ENCODE measurements around the gene LRP2.
"Not testable (repeated sequence)": the region's sequence is repeated elsewhere in the genome, so short reads cannot be mapped to it uniquely, and the experiment has no call there.

The LRP2 gene

DNA sequence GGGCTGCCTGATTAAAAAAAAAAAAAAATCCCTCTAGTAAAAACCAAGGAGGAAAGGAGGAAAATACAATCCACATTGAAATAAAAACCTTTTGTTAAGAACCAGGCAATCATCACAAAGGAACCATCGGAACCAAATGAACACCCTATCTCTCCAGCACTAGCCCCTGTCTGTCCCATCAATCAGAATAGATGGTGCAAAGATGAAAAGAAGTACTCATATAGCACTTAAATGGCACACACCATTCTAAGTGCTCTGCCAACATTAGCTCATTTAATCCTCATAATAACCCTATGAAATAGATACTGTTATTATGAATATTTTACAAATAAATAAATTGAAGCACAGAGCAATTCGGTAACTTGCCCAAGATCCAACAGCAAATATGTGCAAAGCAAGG, 38.5 kb downstream of the LRP2 start:
- Histone ChIP-seq H3K36me3 (ENCODE audit: control insufficient read depth, insufficient read depth, low read length) (no peaks in the 10 kb centered on the region), H2AFZ (no peak overlapping the region), H3K27me3 (ENCODE audit: control insufficient read depth, insufficient read depth, low read length) (no peaks in the 10 kb centered on the region), H3K27ac (no peak overlapping the region), H3K9me3 (ENCODE audit: control insufficient read depth, low read length) (no peaks in the 10 kb centered on the region), H3K4me2 (ENCODE audit: low read length) (no peak overlapping the region), H3K4me3 (ENCODE audit: low read depth, low read length) (no peak overlapping the region), H3K4me1 (no peaks in the 10 kb centered on the region), H3K9ac (no peak overlapping the region), H3K79me2 (no peaks in the 10 kb centered on the region)
- no peak for TF ChIP-seq CTCF (IDR thresholded peaks at IDR 0.05)

DNA sequence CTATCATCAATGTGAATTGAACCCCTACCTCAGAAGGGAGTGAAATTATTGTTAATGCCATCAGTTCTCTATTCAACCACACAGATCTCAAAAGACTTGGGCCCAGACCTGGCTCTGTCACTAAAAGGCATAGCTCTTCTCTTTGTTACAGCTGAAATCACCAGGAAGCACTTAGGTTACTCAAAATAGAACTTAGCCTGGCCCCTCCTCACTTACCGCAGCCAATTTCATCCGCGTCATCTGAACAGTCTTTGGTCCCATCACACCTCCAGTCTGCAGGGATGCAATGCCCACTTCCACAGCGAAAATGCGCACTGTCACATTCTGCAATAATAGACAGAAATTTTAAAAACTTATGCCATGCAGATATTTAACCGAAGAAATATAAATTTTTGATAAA, 41.8 kb downstream of the LRP2 start:
- H3K4me3 ChIP-seq (ENCODE audit: low read depth, low read length), result no peak overlapping the region
- no peak overlapping the region for H3K4me2 ChIP-seq (ENCODE audit: low read length)
- H2AFZ ChIP-seq, result no peak overlapping the region
- TF ChIP-seq CTCF (IDR thresholded peaks at IDR 0.05), result no peak
- H3K27me3 ChIP-seq (ENCODE audit: control insufficient read depth, insufficient read depth, low read length), result no peaks in the 10 kb centered on the region
- H3K9me3 ChIP-seq (ENCODE audit: control insufficient read depth, low read length), result no peaks in the 10 kb centered on the region
- no peak overlapping the region for H3K9ac ChIP-seq
- H3K79me2 ChIP-seq, result no peaks in the 10 kb centered on the region
- no peaks in the 10 kb centered on the region for H3K36me3 ChIP-seq (ENCODE audit: control insufficient read depth, insufficient read depth, low read length)
- H3K4me1 ChIP-seq, result no peaks in the 10 kb centered on the region
- H3K27ac ChIP-seq, result no peak overlapping the region

- no peak overlapping the region for H2AFZ ChIP-seq
- no peaks in the 10 kb centered on the region for H3K9me3 ChIP-seq (ENCODE audit: control insufficient read depth, low read length)
- H3K4me2 ChIP-seq (ENCODE audit: low read length), result no peak overlapping the region
- H3K27ac ChIP-seq, result no peak overlapping the region
- H3K4me1 ChIP-seq, result no peaks in the 10 kb centered on the region
- H3K4me3 ChIP-seq (ENCODE audit: low read depth, low read length), result no peak overlapping the region
- no peaks in the 10 kb centered on the region for H3K36me3 ChIP-seq (ENCODE audit: control insufficient read depth, insufficient read depth, low read length)
- no peaks in the 10 kb centered on the region for H3K27me3 ChIP-seq (ENCODE audit: control insufficient read depth, insufficient read depth, low read length)
- no peak for TF ChIP-seq CTCF (IDR thresholded peaks at IDR 0.05)
- no peak overlapping the region for H3K9ac ChIP-seq
- no peaks in the 10 kb centered on the region for H3K79me2 ChIP-seq
These were observed 47.0 kb downstream of the LRP2 start for GRCh38 chr2:169315357-169315756.

DNA sequence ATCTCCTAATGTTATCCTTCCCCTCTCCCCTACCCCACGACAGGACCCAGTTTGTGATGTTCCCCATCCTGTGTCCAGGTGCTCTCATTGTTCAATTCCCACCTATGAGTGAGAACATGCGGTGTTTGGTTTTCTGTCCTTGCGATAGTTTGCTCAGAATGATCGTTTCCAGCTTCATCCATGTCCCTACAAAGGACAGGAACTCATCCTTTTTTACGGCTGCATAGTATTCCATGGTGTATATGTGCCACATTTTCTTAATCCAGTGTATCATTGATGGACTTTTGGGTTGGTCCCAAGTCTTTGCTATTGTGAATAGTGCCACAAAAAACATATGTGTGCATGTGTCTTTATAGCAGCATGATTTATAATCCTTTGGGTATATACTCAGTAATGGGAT, 54.0 kb downstream of the LRP2 start:
- H3K9ac ChIP-seq; H3K4me2 ChIP-seq (ENCODE audit: low read length); H3K79me2 ChIP-seq; H3K4me1 ChIP-seq; H3K27ac ChIP-seq; H2AFZ ChIP-seq; H3K36me3 ChIP-seq (ENCODE audit: control insufficient read depth, insufficient read depth, low read length); H3K4me3 ChIP-seq (ENCODE audit: low read depth, low read length); H3K9me3 ChIP-seq (ENCODE audit: control insufficient read depth, low read length); H3K27me3 ChIP-seq (ENCODE audit: control insufficient read depth, insufficient read depth, low read length): not testable (repeated sequence)

DNA sequence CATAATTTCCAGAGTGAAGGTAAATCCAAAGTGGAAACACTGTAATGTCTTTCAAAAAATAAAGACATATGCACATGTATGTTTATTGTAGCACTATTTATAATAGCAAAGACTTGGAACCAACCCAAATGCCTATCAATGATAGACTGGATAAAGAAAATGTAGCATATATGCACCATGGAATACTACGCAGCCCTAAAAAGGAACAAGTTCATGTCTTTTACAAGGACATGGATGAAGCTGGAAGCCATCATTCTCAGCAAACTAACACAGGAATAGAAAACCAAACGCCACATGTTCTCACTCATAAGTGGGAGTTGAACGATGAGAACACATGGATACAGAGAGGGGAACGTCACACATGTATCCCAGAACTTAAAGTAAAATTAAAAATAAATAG, 57.6 kb downstream of the LRP2 start:
- H3K9me3 ChIP-seq (ENCODE audit: control insufficient read depth, low read length); H2AFZ ChIP-seq; H3K4me2 ChIP-seq (ENCODE audit: low read length); H3K36me3 ChIP-seq (ENCODE audit: control insufficient read depth, insufficient read depth, low read length); H3K27ac ChIP-seq; H3K4me1 ChIP-seq; H3K4me3 ChIP-seq (ENCODE audit: low read depth, low read length); H3K9ac ChIP-seq; H3K27me3 ChIP-seq (ENCODE audit: control insufficient read depth, insufficient read depth, low read length); H3K79me2 ChIP-seq: not testable (repeated sequence)

- no peak overlapping the region for H3K4me3 ChIP-seq (ENCODE audit: low read depth, low read length)
- no peak overlapping the region for H3K9ac ChIP-seq
- no peak overlapping the region for H2AFZ ChIP-seq
- H3K36me3 ChIP-seq (ENCODE audit: control insufficient read depth, insufficient read depth, low read length), result no peaks in the 10 kb centered on the region
- H3K27ac ChIP-seq, result no peak overlapping the region
- no peaks in the 10 kb centered on the region for H3K79me2 ChIP-seq
- peaks cover 2% of the 10 kb centered on the region for H3K4me1 ChIP-seq
- H3K4me2 ChIP-seq (ENCODE audit: low read length), result no peak overlapping the region
- no peak for TF ChIP-seq CTCF (IDR thresholded peaks at IDR 0.05)
- H3K9me3 ChIP-seq (ENCODE audit: control insufficient read depth, low read length), result no peaks in the 10 kb centered on the region
- no peaks in the 10 kb centered on the region for H3K27me3 ChIP-seq (ENCODE audit: control insufficient read depth, insufficient read depth, low read length)
These were observed 58.6 kb downstream of the LRP2 start for GRCh38 chr2:169303579-169304305.
